Naive thymus-derived CD8-positive, alpha-beta T cell (primary cell): ENCODE data around the gene ASPHD1. TPM values are rescaled to one million over a fixed set of nuclear protein-coding genes. Genes with fewer than 3 reads are reported as not detected.
A peak's percentile ranks its signal among the peaks of the same experiment; 100 is the strongest.
"Not testable (repeated sequence)": the region's sequence is repeated elsewhere in the genome, so short reads cannot be mapped to it uniquely, and the experiment has no call there.

ENCODE experiments used
- ATAC-seq, 2 donors: fragments of 150-1000 bp; cut with Tn5 transposase in 1 of 2; sonication (Bioruptor Pico), chemical (Tn5 transposase) in 1 of 2; 1 replicate in 1 of 2; 2 replicates in 1 of 2; pipeline ENCODE4 v1.10.0; 2021; ENCODE audit warnings: mild to moderate bottlenecking in 2 of 2, moderate library complexity in 2 of 2
- POLR2A ChIA-PET: fragments of 350-600 bp; sonication (Branson Sonifier 250); formaldehyde crosslinking; loops from one replicate; lab custom pipeline; 2021; ENCODE audit warnings: antibody characterized with exemption; lab: Charles Lee
- DNase-seq, 10 donors: peaks; one replicate each; pipeline versions ENCODE4 v3.0.0 to v3.0.0-alpha.2; 2020 to 2022
- H3K27ac Mint-ChIP-seq, 10 donors: one replicate each; pipeline ENCODE4 v1.8.0; 2020 to 2022; ENCODE audit warnings: mild to moderate bottlenecking in 10 of 10, mixed read lengths in 10 of 10, moderate library complexity in 4 of 10, inconsistent platforms in 1 of 10
- H3K27me3 Mint-ChIP-seq, 5 donors: one replicate each; pipeline ENCODE4 v1.8.0; 2021 to 2022; ENCODE audit warnings: mixed read lengths in 5 of 5
- H3K36me3 Mint-ChIP-seq, 3 donors: one replicate each; pipeline ENCODE4 v1.8.0; 2020 to 2022; ENCODE audit warnings: mixed read lengths in 3 of 3, mild to moderate bottlenecking in 2 of 3, inconsistent platforms in 1 of 3
- H3K4me1 Mint-ChIP-seq, 4 donors: one replicate each; pipeline ENCODE4 v1.8.0; 2021 to 2022; ENCODE audit warnings: mixed read lengths in 4 of 4
- H3K4me3 Mint-ChIP-seq, 10 donors: one replicate each; pipeline ENCODE4 v1.8.0; 2020 to 2022; ENCODE audit warnings: mild to moderate bottlenecking in 10 of 10, mixed read lengths in 10 of 10, moderate library complexity in 6 of 10, inconsistent platforms in 1 of 10
- H3K9me3 Mint-ChIP-seq, 9 donors: one replicate each; pipeline ENCODE4 v1.8.0; 2020 to 2022; ENCODE audit warnings: mixed read lengths in 9 of 9, mild to moderate bottlenecking in 3 of 9, inconsistent platforms in 1 of 9, moderate library complexity in 1 of 9
- polyA plus RNA-seq, 3 donors: library from polyadenylated mRNA; unstranded; fragments of 300-500 nt; fragmentation: Illumina TruSeq; gene quantifications; one replicate each; pipeline ENCODE4 v1.2.3, GENCODE V29; 2021
- total RNA-seq, 8 experiments: library from RNA in 2 of 8; stranded (reverse) in 2 of 8; gene quantifications; one replicate each; pipeline ENCODE4 v1.2.3 and lab custom pipeline; 2021 to 2026

ASPHD1 gene
- total and polyA plus RNA-seq, 5 experiments from 2014 or later: not detected

GRCh38 chr16:29899516-29900101 is 679 bp upstream of the ASPHD1 start, which contains the start of gene SEZ6L2:
TSS of gene SEZ6L2 (minus strand) at chr16:29899550. CDS start at chr16:29899019, 531 bp downstream.
- DNase-seq: peak in 5 of 10 donors; percentile 49 to 83 (median 71)
- no peak within 1 kb of the TSS for H3K27ac Mint-ChIP-seq
- peaks cover 0 to 1% (median 0%) of the 10 kb centered on the region in 9 donors for H3K9me3 Mint-ChIP-seq
- POLR2A ChIA-PET: interaction anchor here (0.6 to 3.5 kb wide), 7 partner anchors 9 to 97 kb away, joined by 3 to 17 read pairs (median 5); partner anchors contain the start of genes HIRIP3, KCTD13, TAOK2 and TMEM219
- peak within 1 kb of the TSS; percentile 29 to 86 (median 72) for H3K4me3 Mint-ChIP-seq
- peaks cover 8 to 30% (median 11%) of the 10 kb centered on the region in 4 donors for H3K4me1 Mint-ChIP-seq
- H3K27me3 Mint-ChIP-seq: peaks cover 18 to 41% (median 20%) of the 10 kb centered on the region in 5 donors
- peaks cover 0 to 6% (median 0%) of the 10 kb centered on the region in 3 donors for H3K36me3 Mint-ChIP-seq
- peak in 1 of 2 donors; percentile 11 for ATAC-seq

- POLR2A ChIA-PET: interaction anchor here (0.6 to 3.5 kb wide), 4 partner anchors 13 to 158 kb away, joined by 4 to 17 read pairs (median 6); partner anchors contain the start of genes KCTD13 and TMEM219
- H3K4me1 Mint-ChIP-seq: peaks cover 8 to 30% (median 11%) of the 10 kb centered on the region in 4 donors
Observed at GRCh38 chr16:29900888-29901606, 759 bp downstream of the ASPHD1 start.

GRCh38 chr16:29901607-29901945 is 1.3 kb downstream of the ASPHD1 start:
- H3K4me3 Mint-ChIP-seq: peak overlapping the region in 3 of 10 donors; percentile 27 to 65 (median 47)
- DNase-seq: no peak
- peaks cover 6 to 30% (median 11%) of the 10 kb centered on the region in 4 donors for H3K4me1 Mint-ChIP-seq
- H3K36me3 Mint-ChIP-seq: peaks cover 0 to 6% (median 3%) of the 10 kb centered on the region in 3 donors
- peaks cover 14 to 26% (median 17%) of the 10 kb centered on the region in 5 donors for H3K27me3 Mint-ChIP-seq
- no peak overlapping the region for H3K27ac Mint-ChIP-seq
- ATAC-seq: no peak
- peaks cover 0 to 1% (median 0%) of the 10 kb centered on the region in 9 donors for H3K9me3 Mint-ChIP-seq
- POLR2A ChIA-PET: interaction anchor here (0.6 to 3.5 kb wide), 4 partner anchors 13 to 158 kb away, joined by 4 to 17 read pairs (median 6); partner anchors contain the start of genes KCTD13 and TMEM219

More at GRCh38 chr16:29900888-29901606, 759 bp downstream of the ASPHD1 start:
- Mint-ChIP-seq H3K27ac (no peak overlapping the region), H3K27me3 (peaks cover 15 to 31% (median 20%) of the 10 kb centered on the region in 5 donors), H3K36me3 (peaks cover 0 to 6% (median 0%) of the 10 kb centered on the region in 3 donors), H3K4me3 (peak overlapping the region; percentile 51 to 86 (median 74)), H3K9me3 (peaks cover 0 to 1% (median 0%) of the 10 kb centered on the region in 9 donors)
- ATAC-seq (no peak), DNase-seq (no peak)

DNA sequence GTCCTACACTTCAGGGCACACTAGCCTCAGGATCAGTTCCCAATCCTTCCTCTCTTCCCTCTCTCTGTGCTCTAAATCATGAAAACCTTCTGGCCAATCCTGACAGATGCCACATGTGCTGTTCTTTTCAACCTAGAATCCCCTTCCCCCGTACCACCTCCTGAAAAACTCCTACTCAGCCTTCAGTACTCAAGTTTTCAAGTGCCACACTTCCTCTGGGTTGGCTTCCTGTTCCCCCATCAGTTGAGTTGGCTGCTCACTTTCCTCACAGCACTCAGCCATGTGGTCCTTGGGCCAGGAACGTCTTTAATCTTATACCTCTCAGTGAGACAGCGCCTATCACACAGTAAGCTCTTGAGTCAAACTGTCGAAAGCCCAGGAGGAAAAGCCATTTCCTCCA is 3.3 kb downstream of the ASPHD1 start:
- DNase-seq (no peak), ATAC-seq (no peak)
- peak overlapping the region in 1 of 10 donors; percentile 33 for H3K27ac Mint-ChIP-seq
- peaks cover under 1 to 6% (median 3%) of the 10 kb centered on the region in 5 donors for H3K27me3 Mint-ChIP-seq
- POLR2A ChIA-PET: interaction anchor here (2.1 kb wide), 1 partner anchor 22 kb away, joined by 14 read pairs; the partner anchor contains the start of gene KCTD13
- peaks cover 0 to 11% (median 0%) of the 10 kb centered on the region in 3 donors for H3K36me3 Mint-ChIP-seq
- H3K4me1 Mint-ChIP-seq: peaks cover 6 to 19% (median 7%) of the 10 kb centered on the region in 4 donors
- no peaks in the 10 kb centered on the region for H3K9me3 Mint-ChIP-seq
- peak overlapping the region in 3 of 10 donors; percentile 26 to 50 (median 31) for H3K4me3 Mint-ChIP-seq

DNA sequence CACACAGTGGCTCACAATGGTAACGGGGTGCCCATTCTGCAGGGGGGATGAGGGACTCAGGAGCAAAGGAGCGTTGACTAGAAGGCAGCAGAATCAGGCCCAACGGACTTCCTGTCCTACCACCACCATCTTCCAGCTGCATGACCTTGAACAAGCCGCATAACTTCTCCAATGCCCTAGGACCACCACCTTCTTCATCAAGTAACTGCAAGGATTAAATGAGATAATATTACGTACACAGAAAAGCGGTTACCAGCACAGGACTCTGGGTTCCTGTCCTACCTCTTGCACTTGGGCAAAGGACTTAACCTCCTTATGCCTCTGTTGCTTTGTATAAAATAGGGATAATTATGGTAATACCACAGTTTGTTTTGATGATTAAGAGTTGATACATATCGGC is 4.7 kb downstream of the ASPHD1 start:
- peaks cover 0 to 2% (median 0%) of the 10 kb centered on the region in 5 donors for H3K27me3 Mint-ChIP-seq
- H3K4me1 Mint-ChIP-seq: peaks cover 4 to 15% (median 5%) of the 10 kb centered on the region in 4 donors
- POLR2A ChIA-PET: interaction anchor here (0.6 to 2.1 kb wide), 4 partner anchors 20 to 823 kb away, joined by 4 to 14 read pairs (median 5); partner anchors contain the start of gene KCTD13
- no peak for ATAC-seq
- H3K9me3 Mint-ChIP-seq: no peaks in the 10 kb centered on the region
- DNase-seq: no peak
- H3K27ac Mint-ChIP-seq: no peak overlapping the region
- H3K36me3 Mint-ChIP-seq: peaks cover 0 to 11% (median 0%) of the 10 kb centered on the region in 3 donors
- no peak overlapping the region for H3K4me3 Mint-ChIP-seq

DNA sequence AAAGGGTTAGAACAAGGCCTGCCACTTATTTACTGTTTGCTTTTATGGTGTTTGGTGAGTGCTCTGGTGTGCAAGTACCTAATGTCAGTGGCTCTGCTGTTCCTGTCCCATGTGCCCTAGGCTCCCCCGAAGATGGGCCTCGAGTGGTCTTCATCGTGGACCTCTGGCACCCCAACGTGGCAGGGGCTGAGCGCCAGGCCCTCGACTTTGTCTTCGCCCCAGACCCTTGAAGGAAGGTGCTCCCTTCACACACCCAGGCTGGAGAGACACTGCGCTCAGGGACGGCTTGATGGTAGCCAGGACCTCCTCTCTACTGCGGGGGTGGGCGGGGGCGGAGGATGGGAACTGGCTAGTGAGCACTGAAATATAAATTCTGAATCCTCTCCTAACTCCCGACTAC is 5.4 kb downstream of the ASPHD1 start:
- H3K9me3 Mint-ChIP-seq: no peaks in the 10 kb centered on the region
- POLR2A ChIA-PET: interaction anchor here (0.7 to 2.1 kb wide), 2 partner anchors 19 to 20 kb away, joined by 6 to 14 read pairs; partner anchors contain the start of gene KCTD13
- ATAC-seq: no peak
- H3K36me3 Mint-ChIP-seq: peaks cover 0 to 11% (median 0%) of the 10 kb centered on the region in 3 donors
- H3K4me3 Mint-ChIP-seq: no peak overlapping the region
- no peak for DNase-seq
- no peak overlapping the region for H3K27ac Mint-ChIP-seq
- peaks cover 0 to 2% (median 0%) of the 10 kb centered on the region in 5 donors for H3K27me3 Mint-ChIP-seq
- H3K4me1 Mint-ChIP-seq: peaks cover 1 to 10% (median 4%) of the 10 kb centered on the region in 4 donors

GRCh38 chr16:29906520-29907244 is 6.4 kb downstream of the ASPHD1 start:
- H3K9me3 Mint-ChIP-seq: no peaks in the 10 kb centered on the region
- no peak for DNase-seq
- peaks cover 0 to 2% (median 0%) of the 10 kb centered on the region in 5 donors for H3K27me3 Mint-ChIP-seq
- H3K4me1 Mint-ChIP-seq: peaks cover 0 to 6% (median 3%) of the 10 kb centered on the region in 4 donors
- POLR2A ChIA-PET: interaction anchor here (0.6 kb wide), 1 partner anchor 1055 kb away, joined by 3 read pairs; no protein-coding TSS in a partner anchor
- no peak overlapping the region for H3K4me3 Mint-ChIP-seq
- no peak for ATAC-seq
- H3K27ac Mint-ChIP-seq: peak overlapping the region in 1 of 10 donors; percentile 83
- peaks cover 0 to 11% (median 0%) of the 10 kb centered on the region in 3 donors for H3K36me3 Mint-ChIP-seq

- Mint-ChIP-seq H3K4me1 (peaks cover 0 to 6% (median 4%) of the 10 kb centered on the region in 4 donors), H3K27ac (peak overlapping the region in 1 of 10 donors; percentile 85), H3K4me3 (no peak overlapping the region), H3K9me3 (no peaks in the 10 kb centered on the region), H3K27me3 (no peaks in the 10 kb centered on the region), H3K36me3 (peaks cover 0 to 13% (median under 1%) of the 10 kb centered on the region in 3 donors)
- POLR2A ChIA-PET: interaction anchor here (1.5 kb wide), 1 partner anchor 54 kb away, joined by 3 read pairs; the partner anchor contains the start of gene TMEM219
- ATAC-seq (no peak), DNase-seq (no peak)
Observed at GRCh38 chr16:29907973-29908372, 7.7 kb downstream of the ASPHD1 start.

- POLR2A ChIA-PET: interaction anchor here (0.7 to 1.5 kb wide), 3 partner anchors 9 to 766 kb away, joined by 3 read pairs; partner anchors contain the start of genes SEZ6L2 and TMEM219
Observed at GRCh38 chr16:29908719-29909220, 8.5 kb downstream of the ASPHD1 start.

GRCh38 chr16:29909391-29909790 is 9.1 kb downstream of the ASPHD1 start:
- Mint-ChIP-seq H3K27ac (peak overlapping the region in 1 of 10 donors; percentile 22), H3K9me3 (no peaks in the 10 kb centered on the region), H3K27me3 (no peaks in the 10 kb centered on the region), H3K36me3 (peaks cover 0 to 25% (median 2%) of the 10 kb centered on the region in 3 donors), H3K4me3 (no peak overlapping the region), H3K4me1 (peaks cover 0 to 4% (median 0%) of the 10 kb centered on the region in 4 donors)
- POLR2A ChIA-PET: interaction anchor here (0.9 to 1.5 kb wide), 2 partner anchors 10 to 52 kb away, joined by 3 read pairs; partner anchors contain the start of genes SEZ6L2 and TMEM219
- ATAC-seq (no peak), DNase-seq (no peak)

More at GRCh38 chr16:29908719-29909220, 8.5 kb downstream of the ASPHD1 start:
- Mint-ChIP-seq H3K9me3 (no peaks in the 10 kb centered on the region), H3K36me3 (peaks cover 0 to 20% (median 2%) of the 10 kb centered on the region in 3 donors), H3K27ac (no peak overlapping the region), H3K27me3 (no peaks in the 10 kb centered on the region), H3K4me3 (no peak overlapping the region), H3K4me1 (peaks cover 0 to 2% (median under 1%) of the 10 kb centered on the region in 4 donors)
- DNase-seq (no peak), ATAC-seq (no peak)

GRCh38 chr16:29909851-29910250 is 9.6 kb downstream of the ASPHD1 start:
- H3K9me3 Mint-ChIP-seq, H3K4me1 Mint-ChIP-seq, H3K27ac Mint-ChIP-seq, DNase-seq, H3K27me3 Mint-ChIP-seq, H3K4me3 Mint-ChIP-seq, ATAC-seq: not testable (repeated sequence)
- POLR2A ChIA-PET: interaction anchor here (0.7 kb wide), 1 partner anchor 409 kb away, joined by 4 read pairs; no protein-coding TSS in a partner anchor
- H3K36me3 Mint-ChIP-seq: peaks cover 0 to 29% (median 2%) of the 10 kb centered on the region in 3 donors
